Activated naive CD8-positive, alpha-beta T cell treated with anti-CD3 and anti-CD28 coated beads, Interleukin-2, amount 50 U/mL, for 24 hours (primary cell): ENCODE measurements around the gene PTPA.
"Not testable (repeated sequence)": the region's sequence is repeated elsewhere in the genome, so short reads cannot be mapped to it uniquely, and the experiment has no call there.

Experiments
- ATAC-seq: fragments of 150-1000 bp; cut with Tn5 transposase; one replicate; pipeline ENCODE4 v1.10.0; 2021
- DNase-seq: peaks from one replicate; pipeline ENCODE4 v3.0.0; 2021
- H3K27ac Mint-ChIP-seq: one replicate; pipeline ENCODE4 v1.8.0; 2021; ENCODE audit warnings: mild to moderate bottlenecking, mixed read lengths
- H3K27me3 Mint-ChIP-seq: one replicate; pipeline ENCODE4 v1.8.0; 2021; ENCODE audit warnings: mixed read lengths
- H3K36me3 Mint-ChIP-seq: one replicate; pipeline ENCODE4 v1.8.0; 2021; ENCODE audit warnings: low read depth, mixed read lengths
- H3K4me1 Mint-ChIP-seq: one replicate; pipeline ENCODE4 v1.8.0; 2021; ENCODE audit warnings: mixed read lengths
- H3K4me3 Mint-ChIP-seq: one replicate; pipeline ENCODE4 v1.8.0; 2021; ENCODE audit warnings: mild to moderate bottlenecking, moderate library complexity, mixed read lengths
- H3K9me3 Mint-ChIP-seq: one replicate; pipeline ENCODE4 v1.8.0; 2021; ENCODE audit warnings: mixed read lengths

The PTPA gene

GRCh38 chr9:129189971-129190370 is 78.8 kb downstream of the PTPA start:
- not testable (repeated sequence) for ATAC-seq, H3K9me3 Mint-ChIP-seq, H3K4me1 Mint-ChIP-seq, H3K36me3 Mint-ChIP-seq, H3K27ac Mint-ChIP-seq, DNase-seq, H3K27me3 Mint-ChIP-seq, H3K4me3 Mint-ChIP-seq

GRCh38 chr9:129191234-129191633 is 80.0 kb downstream of the PTPA start:
- Mint-ChIP-seq H3K27ac (no peak overlapping the region), H3K9me3 (peaks cover 3% of the 10 kb centered on the region), H3K4me3 (no peak overlapping the region), H3K36me3 (no peaks in the 10 kb centered on the region), H3K27me3 (peaks cover 7% of the 10 kb centered on the region), H3K4me1 (no peaks in the 10 kb centered on the region)
- DNase-seq, result no peak
- ATAC-seq, result no peak

- no peaks in the 10 kb centered on the region for H3K9me3 Mint-ChIP-seq
- H3K27ac Mint-ChIP-seq, result no peak overlapping the region
- H3K27me3 Mint-ChIP-seq, result peaks cover 9% of the 10 kb centered on the region
- no peak overlapping the region for H3K4me3 Mint-ChIP-seq
- no peaks in the 10 kb centered on the region for H3K36me3 Mint-ChIP-seq
- DNase-seq (no peak), ATAC-seq (no peak)
- no peaks in the 10 kb centered on the region for H3K4me1 Mint-ChIP-seq
Observed at GRCh38 chr9:129193655-129194054, 82.4 kb downstream of the PTPA start.

GRCh38 chr9:129194221-129194620 is 83.0 kb downstream of the PTPA start:
- ATAC-seq, result no peak
- H3K27me3 Mint-ChIP-seq, result peaks cover 9% of the 10 kb centered on the region
- H3K4me1 Mint-ChIP-seq, result no peaks in the 10 kb centered on the region
- no peak overlapping the region for H3K4me3 Mint-ChIP-seq
- no peaks in the 10 kb centered on the region for H3K9me3 Mint-ChIP-seq
- no peak for DNase-seq
- no peak overlapping the region for H3K27ac Mint-ChIP-seq
- H3K36me3 Mint-ChIP-seq, result no peaks in the 10 kb centered on the region

- H3K4me1 Mint-ChIP-seq, result no peaks in the 10 kb centered on the region
- H3K9me3 Mint-ChIP-seq, result no peaks in the 10 kb centered on the region
- DNase-seq (no peak), ATAC-seq (no peak)
- H3K27ac Mint-ChIP-seq, result no peak overlapping the region
- H3K36me3 Mint-ChIP-seq, result no peaks in the 10 kb centered on the region
- H3K4me3 Mint-ChIP-seq, result no peak overlapping the region
- peaks cover 9% of the 10 kb centered on the region for H3K27me3 Mint-ChIP-seq
Observed at GRCh38 chr9:129195606-129196005, 84.4 kb downstream of the PTPA start.

GRCh38 chr9:129197045-129197444 is 85.8 kb downstream of the PTPA start:
- not testable (repeated sequence) for H3K9me3 Mint-ChIP-seq, H3K36me3 Mint-ChIP-seq, H3K27ac Mint-ChIP-seq, H3K4me3 Mint-ChIP-seq, ATAC-seq, H3K4me1 Mint-ChIP-seq, DNase-seq, H3K27me3 Mint-ChIP-seq

GRCh38 chr9:129197978-129198318 is 86.7 kb downstream of the PTPA start:
- no peak for DNase-seq
- Mint-ChIP-seq H3K9me3 (no peaks in the 10 kb centered on the region), H3K4me1 (peaks cover 4% of the 10 kb centered on the region), H3K4me3 (no peak overlapping the region), H3K27ac (no peak overlapping the region), H3K27me3 (peaks cover 9% of the 10 kb centered on the region), H3K36me3 (no peaks in the 10 kb centered on the region)
- no peak for ATAC-seq
